Stimulated activated CD4-positive, alpha-beta T cell treated with anti-CD3 and anti-CD28 coated beads, TNF-alpha, amount 100 ng/mL, for 1 hour (primary cell): Measurements from ENCODE around the gene FGF1.

Experiments used
- DNase-seq, 3 donors: peaks; one replicate each; pipeline ENCODE4 v3.0.0-alpha.2; 2020; ENCODE audit warnings: low read depth in 3 of 3, low spot score in 1 of 3

FGF1 gene

GRCh38 chr5:142544946-142545649, 140.8 kb downstream of the FGF1 start:
- no peak for DNase-seq

GRCh38 chr5:142544071-142544753, 141.7 kb downstream of the FGF1 start:
- no peak for DNase-seq

- DNase-seq = no peak
These were observed 143.0 kb downstream of the FGF1 start for GRCh38 chr5:142542906-142543305.
